ENCODE results near the gene RNF149.
"Not testable (repeated sequence)": the region's sequence is repeated elsewhere in the genome, so short reads cannot be mapped to it uniquely, and the experiment has no call there.

Gene RNF149

GRCh38 chr2:101354420-101355311, 46.2 kb upstream of the RNF149 start:
- TF ChIP-seq POLR2A (IDR thresholded peaks at IDR 0.05; ENCODE audit: extremely low read depth, insufficient read length), result no peak
- H3K4me3 ChIP-seq (ENCODE audit: low read depth, low read length), result no peak overlapping the region
- DNase-seq (ENCODE audit: low read depth), result no peak

- H3K4me3 ChIP-seq (ENCODE audit: low read depth, low read length); DNase-seq (ENCODE audit: low read depth): not testable (repeated sequence)
Measured at GRCh38 chr2:101352631-101353030, 44.1 kb upstream of the RNF149 start.

- no peak overlapping the region for H3K4me3 ChIP-seq (ENCODE audit: low read depth, low read length)
- TF ChIP-seq CTCF (IDR thresholded peaks at IDR 0.05; ENCODE audit: low read depth, low read length) (no peak), MAX (IDR thresholded peaks at IDR 0.05; ENCODE audit: low read depth, low read length) (no peak), POLR2A (IDR thresholded peaks at IDR 0.05; ENCODE audit: extremely low read depth, insufficient read length) (no peak), MYC (IDR thresholded peaks at IDR 0.05; ENCODE audit: low read depth, low read length) (no peak)
Measured at GRCh38 chr2:101351207-101351606, 42.7 kb upstream of the RNF149 start.

GRCh38 chr2:101349893-101350662, 41.6 kb upstream of the RNF149 start:
- peak; percentile 17 for TF ChIP-seq CTCF (IDR thresholded peaks at IDR 0.05; ENCODE audit: low read depth, low read length)
- TF ChIP-seq POLR2A (IDR thresholded peaks at IDR 0.05; ENCODE audit: extremely low read depth, insufficient read length), result no peak
- TF ChIP-seq MYC (IDR thresholded peaks at IDR 0.05; ENCODE audit: low read depth, low read length), result no peak
- TF ChIP-seq MAX (IDR thresholded peaks at IDR 0.05; ENCODE audit: low read depth, low read length), result no peak
- peak; percentile 32 for DNase-seq (ENCODE audit: low read depth)
- H3K4me3 ChIP-seq (ENCODE audit: low read depth, low read length), result no peak overlapping the region

More at GRCh38 chr2:101351207-101351606, 42.7 kb upstream of the RNF149 start:
- DNase-seq (ENCODE audit: low read depth), result no peak

- H3K4me3 ChIP-seq (ENCODE audit: low read depth, low read length), result no peak overlapping the region
- DNase-seq (ENCODE audit: low read depth), result no peak
- TF ChIP-seq MAX (IDR thresholded peaks at IDR 0.05; ENCODE audit: low read depth, low read length) (no peak), MYC (IDR thresholded peaks at IDR 0.05; ENCODE audit: low read depth, low read length) (no peak), CTCF (IDR thresholded peaks at IDR 0.05; ENCODE audit: low read depth, low read length) (no peak), POLR2A (IDR thresholded peaks at IDR 0.05; ENCODE audit: extremely low read depth, insufficient read length) (no peak)
Measured at GRCh38 chr2:101348883-101349282, 40.4 kb upstream of the RNF149 start.

GRCh38 chr2:101346909-101347308, 38.4 kb upstream of the RNF149 start:
- no peak overlapping the region for H3K4me3 ChIP-seq (ENCODE audit: low read depth, low read length)
- no peak for TF ChIP-seq MAX (IDR thresholded peaks at IDR 0.05; ENCODE audit: low read depth, low read length)
- no peak for TF ChIP-seq CTCF (IDR thresholded peaks at IDR 0.05; ENCODE audit: low read depth, low read length)
- TF ChIP-seq POLR2A (IDR thresholded peaks at IDR 0.05; ENCODE audit: extremely low read depth, insufficient read length), result no peak
- TF ChIP-seq MYC (IDR thresholded peaks at IDR 0.05; ENCODE audit: low read depth, low read length), result no peak
- DNase-seq (ENCODE audit: low read depth), result no peak

Measured in NB4 (cell line).